ENCODE data around the gene DNM1L. TPM values are rescaled to one million over a fixed set of nuclear protein-coding genes. Genes with fewer than 3 reads are reported as not detected.
"Not testable (repeated sequence)": the region's sequence is repeated elsewhere in the genome, so short reads cannot be mapped to it uniquely, and the experiment has no call there.

Gene DNM1L
- total RNA-seq, 3 donors from 2014 or later, result 58.8 to 64.9 (median 62.6) TPM

DNA sequence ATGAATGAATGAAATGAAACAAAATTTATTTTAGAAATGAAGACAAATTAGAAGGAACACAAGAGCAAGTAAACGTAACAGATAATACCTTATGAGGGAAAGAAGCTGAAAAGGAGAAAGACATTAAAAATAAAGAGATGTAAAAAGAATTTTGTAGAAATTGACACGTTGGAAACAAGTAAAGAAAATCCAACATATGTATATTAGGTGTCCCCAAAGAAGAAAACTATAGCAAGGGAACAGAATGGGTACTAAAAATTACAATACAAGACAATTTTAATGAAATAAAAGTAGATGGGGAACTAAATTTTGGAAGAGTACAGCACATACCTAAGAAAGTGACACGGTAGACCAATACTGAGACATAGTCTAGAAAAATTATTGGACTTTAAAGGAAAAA, 16.7 kb downstream of the DNM1L start:
- no peaks in the 10 kb centered on the region for H3K9me3 ChIP-seq
- H3K4me1 ChIP-seq (ENCODE audit: low read depth), result no peaks in the 10 kb centered on the region
- DNase-seq (no peak), ATAC-seq (no peak)
- TF ChIP-seq, protein P1, sequence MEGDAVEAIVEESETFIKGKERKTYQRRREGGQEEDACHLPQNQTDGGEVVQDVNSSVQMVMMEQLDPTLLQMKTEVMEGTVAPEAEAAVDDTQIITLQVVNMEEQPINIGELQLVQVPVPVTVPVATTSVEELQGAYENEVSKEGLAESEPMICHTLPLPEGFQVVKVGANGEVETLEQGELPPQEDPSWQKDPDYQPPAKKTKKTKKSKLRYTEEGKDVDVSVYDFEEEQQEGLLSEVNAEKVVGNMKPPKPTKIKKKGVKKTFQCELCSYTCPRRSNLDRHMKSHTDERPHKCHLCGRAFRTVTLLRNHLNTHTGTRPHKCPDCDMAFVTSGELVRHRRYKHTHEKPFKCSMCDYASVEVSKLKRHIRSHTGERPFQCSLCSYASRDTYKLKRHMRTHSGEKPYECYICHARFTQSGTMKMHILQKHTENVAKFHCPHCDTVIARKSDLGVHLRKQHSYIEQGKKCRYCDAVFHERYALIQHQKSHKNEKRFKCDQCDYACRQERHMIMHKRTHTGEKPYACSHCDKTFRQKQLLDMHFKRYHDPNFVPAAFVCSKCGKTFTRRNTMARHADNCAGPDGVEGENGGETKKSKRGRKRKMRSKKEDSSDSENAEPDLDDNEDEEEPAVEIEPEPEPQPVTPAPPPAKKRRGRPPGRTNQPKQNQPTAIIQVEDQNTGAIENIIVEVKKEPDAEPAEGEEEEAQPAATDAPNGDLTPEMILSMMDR (IDR thresholded peaks at IDR 0.05), result no peak
- H3K36me3 ChIP-seq (ENCODE audit: low read depth), result no peaks in the 10 kb centered on the region
- intact Hi-C loops (cut with DNase I, micrococcal nuclease), result no loop called here
- H3K4me3 ChIP-seq, result no peak overlapping the region

- intact Hi-C loops (cut with DNase I, micrococcal nuclease), result no loop called here
- no peak for ATAC-seq
- no peak for DNase-seq
- Histone ChIP-seq H3K4me3 (no peak overlapping the region), H3K36me3 (ENCODE audit: low read depth) (no peaks in the 10 kb centered on the region), H3K9me3 (no peaks in the 10 kb centered on the region), H3K4me1 (ENCODE audit: low read depth) (no peaks in the 10 kb centered on the region)
- TF ChIP-seq, protein P1 (IDR thresholded peaks at IDR 0.05), result no peak
Observed at GRCh38 chr12:32697445-32697844, 18.3 kb downstream of the DNM1L start.

DNA sequence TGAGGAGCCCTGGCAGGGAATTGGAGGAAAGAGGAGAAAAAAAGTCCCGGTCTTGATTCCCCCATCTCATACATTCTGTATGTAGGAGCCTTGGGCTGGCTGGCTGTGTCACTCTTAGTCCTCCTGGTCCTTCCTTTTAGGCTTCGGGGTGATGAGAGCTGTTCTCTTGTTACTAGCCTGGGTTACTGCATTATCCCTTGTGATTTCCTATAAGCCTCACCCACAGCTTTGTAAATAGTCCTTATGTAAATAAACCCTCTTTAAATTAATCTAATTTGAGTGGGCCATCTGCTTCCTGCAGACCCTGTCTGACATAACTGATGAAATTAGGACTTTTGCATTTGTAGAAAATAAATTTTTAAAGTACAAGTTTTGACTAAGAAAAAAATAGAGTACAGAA, 19.2 kb downstream of the DNM1L start:
- TF ChIP-seq, protein P1 (IDR thresholded peaks at IDR 0.05), result no peak
- no peak overlapping the region for H3K4me3 ChIP-seq
- ATAC-seq (no peak), DNase-seq (no peak)
- no peaks in the 10 kb centered on the region for H3K36me3 ChIP-seq (ENCODE audit: low read depth)
- no peaks in the 10 kb centered on the region for H3K4me1 ChIP-seq (ENCODE audit: low read depth)
- intact Hi-C loops (cut with DNase I, micrococcal nuclease), result no loop called here
- H3K9me3 ChIP-seq, result no peaks in the 10 kb centered on the region

- H3K4me3 ChIP-seq; H3K36me3 ChIP-seq (ENCODE audit: low read depth); intact Hi-C loops (cut with DNase I, micrococcal nuclease); DNase-seq; H3K9me3 ChIP-seq; H3K4me1 ChIP-seq (ENCODE audit: low read depth); ATAC-seq: not testable (repeated sequence)
Observed at GRCh38 chr12:32699437-32699836, 20.3 kb downstream of the DNM1L start.

GRCh38 chr12:32702473-32702872, 23.4 kb downstream of the DNM1L start:
- TF ChIP-seq, protein P1 (IDR thresholded peaks at IDR 0.05), result no peak
- intact Hi-C loops (cut with DNase I, micrococcal nuclease), result no loop called here
- Histone ChIP-seq H3K4me3 (no peak overlapping the region), H3K36me3 (ENCODE audit: low read depth) (no peaks in the 10 kb centered on the region), H3K9me3 (no peaks in the 10 kb centered on the region), H3K4me1 (ENCODE audit: low read depth) (no peaks in the 10 kb centered on the region)
- ATAC-seq (no peak), DNase-seq (no peak)

- ATAC-seq (no peak), DNase-seq (no peak)
- intact Hi-C loops (cut with DNase I, micrococcal nuclease), result no loop called here
- no peaks in the 10 kb centered on the region for H3K4me1 ChIP-seq (ENCODE audit: low read depth)
- TF ChIP-seq, protein P1 (IDR thresholded peaks at IDR 0.05), result no peak
- H3K9me3 ChIP-seq, result no peaks in the 10 kb centered on the region
- H3K36me3 ChIP-seq (ENCODE audit: low read depth), result no peaks in the 10 kb centered on the region
- no peak overlapping the region for H3K4me3 ChIP-seq
Observed at GRCh38 chr12:32702946-32703345, 23.8 kb downstream of the DNM1L start.

All from mucosa of descending colon (tissue), 3 donors.